GM12801 (cell line): Measurements from ENCODE around the gene MNAT1.

ENCODE experiments used
- CTCF ChIP-seq: IDR thresholded peaks from one replicate; pipeline ENCODE4 v1.5.1; 2011; ENCODE audit warnings: control low read depth; ENCODE audit not compliant: insufficient read length; ENCODE audit errors: extremely low read depth

MNAT1 gene

GRCh38 chr14:60753264-60754119 is 18.9 kb downstream of the MNAT1 start:
- TF ChIP-seq CTCF, result no peak

GRCh38 chr14:60756847-60757246 is 22.3 kb downstream of the MNAT1 start:
- no peak for TF ChIP-seq CTCF

- TF ChIP-seq CTCF, result no peak
Observed at GRCh38 chr14:60757567-60758002, 23.0 kb downstream of the MNAT1 start.

DNA sequence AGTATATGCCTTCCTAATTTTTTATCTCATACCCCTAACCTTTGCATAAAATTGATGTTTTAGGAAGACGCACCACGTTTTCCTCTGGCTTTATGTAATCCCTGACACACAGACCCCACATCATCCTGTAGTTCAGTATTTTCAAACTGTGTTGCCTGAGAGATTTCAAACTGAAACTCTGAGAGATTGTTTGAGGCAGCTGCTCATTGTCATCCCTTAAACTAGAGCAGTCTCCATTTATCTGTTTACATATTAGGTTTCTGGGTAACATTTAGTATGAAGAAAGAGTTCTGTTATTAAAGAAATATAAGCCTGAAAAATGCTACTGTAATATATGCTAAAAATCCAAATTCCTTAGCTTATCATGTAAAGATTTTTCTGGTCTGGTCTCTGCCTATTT is 24.3 kb downstream of the MNAT1 start:
- no peak for TF ChIP-seq CTCF

DNA sequence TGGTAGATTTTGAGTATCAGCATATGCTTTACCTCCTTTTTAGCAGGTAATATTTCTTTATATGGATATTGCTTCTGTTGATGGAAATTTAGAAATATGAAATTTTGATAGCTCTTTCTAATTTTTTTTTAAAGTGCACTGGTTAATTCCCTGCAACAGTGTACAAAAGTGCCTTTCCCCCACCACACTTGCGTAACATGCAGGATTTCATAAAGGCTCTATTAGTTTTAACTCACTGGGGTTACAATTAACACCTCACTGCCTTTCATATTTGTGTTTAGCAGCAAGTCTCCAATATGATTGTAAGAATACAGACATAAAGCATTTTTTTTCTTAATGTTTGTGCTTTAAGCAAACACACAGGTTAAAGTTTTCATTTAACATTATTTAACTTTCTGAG is 25.6 kb downstream of the MNAT1 start:
- no peak for TF ChIP-seq CTCF

DNA sequence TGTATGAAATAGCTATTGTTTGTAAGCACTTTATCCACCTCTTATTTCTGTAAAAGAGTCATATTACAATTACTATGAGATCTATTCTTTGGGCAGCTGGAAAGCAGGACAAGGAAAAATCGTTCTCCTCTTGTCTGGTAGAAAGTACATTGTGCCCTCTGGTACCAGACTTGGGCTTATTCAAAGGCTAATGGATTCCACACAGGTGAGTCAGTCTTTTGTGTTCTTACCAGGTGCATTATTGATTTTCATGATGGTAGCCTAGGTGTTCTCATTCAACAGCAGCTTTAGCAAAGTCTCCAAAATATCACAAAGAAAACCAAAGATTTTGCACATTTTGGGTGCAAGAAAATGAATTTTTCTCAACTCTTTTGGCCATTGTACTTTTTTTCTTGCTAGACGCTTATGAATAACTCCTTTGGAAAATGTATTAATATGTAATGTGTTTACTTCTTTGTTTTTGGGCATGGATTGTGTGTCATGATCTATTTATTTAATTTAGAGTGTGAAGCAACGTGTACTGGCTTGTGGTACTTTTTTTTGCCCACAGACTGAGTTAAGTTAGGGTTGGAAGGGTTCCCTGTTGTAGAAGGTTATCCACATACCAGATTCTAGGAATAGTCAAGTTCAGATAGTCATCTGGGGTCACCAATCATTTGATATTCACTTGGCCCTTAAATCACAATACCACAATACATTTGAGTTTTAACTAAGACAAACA is 26.2 kb downstream of the MNAT1 start:
- no peak for TF ChIP-seq CTCF

- TF ChIP-seq CTCF, result no peak
Observed at GRCh38 chr14:60768602-60769001, 34.0 kb downstream of the MNAT1 start.
